Osteocyte (in vitro differentiated cells): ENCODE measurements around the gene TBCEL. TPM values are rescaled to one million over a fixed set of nuclear protein-coding genes. Genes with fewer than 3 reads are reported as not detected.

ENCODE experiments used
- DNase-seq: peaks from one replicate; pipeline ENCODE4 v3.0.0; 2021; ENCODE audit warnings: mixed read lengths; ENCODE audit not compliant: unreplicated experiment; ENCODE audit errors: extremely low spot score
- H3K27ac Mint-ChIP-seq: one replicate; pipeline ENCODE4 v1.8.0; 2021; ENCODE audit warnings: mild to moderate bottlenecking, mixed read lengths; ENCODE audit not compliant: unreplicated experiment
- H3K27me3 Mint-ChIP-seq: one replicate; pipeline ENCODE4 v1.8.0; 2021; ENCODE audit warnings: mixed read lengths; ENCODE audit not compliant: unreplicated experiment
- H3K36me3 Mint-ChIP-seq: one replicate; pipeline ENCODE4 v1.8.0; 2021; ENCODE audit warnings: mixed read lengths; ENCODE audit not compliant: unreplicated experiment
- H3K4me1 Mint-ChIP-seq: one replicate; pipeline ENCODE4 v1.8.0; 2021; ENCODE audit warnings: mixed read lengths; ENCODE audit not compliant: unreplicated experiment
- H3K4me3 Mint-ChIP-seq: one replicate; pipeline ENCODE4 v1.8.0; 2021; ENCODE audit warnings: mild to moderate bottlenecking, moderate library complexity, mixed read lengths; ENCODE audit not compliant: unreplicated experiment
- H3K9me3 Mint-ChIP-seq: one replicate; pipeline ENCODE4 v1.8.0; 2021; ENCODE audit warnings: mixed read lengths; ENCODE audit not compliant: unreplicated experiment
- total RNA-seq: library from RNA; stranded (reverse); gene quantifications from 2 replicates; pipeline ENCODE4 v1.2.1, GENCODE V29; 2021
- TF ChIP-seq, protein P1 (sequence below): fragments of 200-600 bp; sonication (generic); IDR thresholded peaks from 2 replicates; pipeline ENCODE4 v1.5.0; 2021; ENCODE audit warnings: antibody characterized with exemption, mild to moderate bottlenecking, moderate library complexity

The TBCEL gene
- total RNA-seq, 1 donor from 2014 or later: 40.4 TPM

GRCh38 chr11:121059605-121060004, 35.7 kb downstream of the TBCEL start:
- Mint-ChIP-seq H3K36me3 (peaks cover 58% of the 10 kb centered on the region), H3K27ac (no peak overlapping the region), H3K27me3 (no peaks in the 10 kb centered on the region), H3K9me3 (no peaks in the 10 kb centered on the region), H3K4me3 (no peak overlapping the region), H3K4me1 (no peaks in the 10 kb centered on the region)
- no peak for DNase-seq
- TF ChIP-seq, protein P1, sequence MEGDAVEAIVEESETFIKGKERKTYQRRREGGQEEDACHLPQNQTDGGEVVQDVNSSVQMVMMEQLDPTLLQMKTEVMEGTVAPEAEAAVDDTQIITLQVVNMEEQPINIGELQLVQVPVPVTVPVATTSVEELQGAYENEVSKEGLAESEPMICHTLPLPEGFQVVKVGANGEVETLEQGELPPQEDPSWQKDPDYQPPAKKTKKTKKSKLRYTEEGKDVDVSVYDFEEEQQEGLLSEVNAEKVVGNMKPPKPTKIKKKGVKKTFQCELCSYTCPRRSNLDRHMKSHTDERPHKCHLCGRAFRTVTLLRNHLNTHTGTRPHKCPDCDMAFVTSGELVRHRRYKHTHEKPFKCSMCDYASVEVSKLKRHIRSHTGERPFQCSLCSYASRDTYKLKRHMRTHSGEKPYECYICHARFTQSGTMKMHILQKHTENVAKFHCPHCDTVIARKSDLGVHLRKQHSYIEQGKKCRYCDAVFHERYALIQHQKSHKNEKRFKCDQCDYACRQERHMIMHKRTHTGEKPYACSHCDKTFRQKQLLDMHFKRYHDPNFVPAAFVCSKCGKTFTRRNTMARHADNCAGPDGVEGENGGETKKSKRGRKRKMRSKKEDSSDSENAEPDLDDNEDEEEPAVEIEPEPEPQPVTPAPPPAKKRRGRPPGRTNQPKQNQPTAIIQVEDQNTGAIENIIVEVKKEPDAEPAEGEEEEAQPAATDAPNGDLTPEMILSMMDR: no peak

- DNase-seq: no peak
- TF ChIP-seq, protein P1: peak; percentile 33
- H3K27me3 Mint-ChIP-seq: no peaks in the 10 kb centered on the region
- H3K4me1 Mint-ChIP-seq: peaks cover 16% of the 10 kb centered on the region
- peaks cover 40% of the 10 kb centered on the region for H3K36me3 Mint-ChIP-seq
- H3K4me3 Mint-ChIP-seq: no peak overlapping the region
- no peaks in the 10 kb centered on the region for H3K9me3 Mint-ChIP-seq
- H3K27ac Mint-ChIP-seq: no peak overlapping the region
Observed at GRCh38 chr11:121063728-121064127, 39.8 kb downstream of the TBCEL start.

DNA sequence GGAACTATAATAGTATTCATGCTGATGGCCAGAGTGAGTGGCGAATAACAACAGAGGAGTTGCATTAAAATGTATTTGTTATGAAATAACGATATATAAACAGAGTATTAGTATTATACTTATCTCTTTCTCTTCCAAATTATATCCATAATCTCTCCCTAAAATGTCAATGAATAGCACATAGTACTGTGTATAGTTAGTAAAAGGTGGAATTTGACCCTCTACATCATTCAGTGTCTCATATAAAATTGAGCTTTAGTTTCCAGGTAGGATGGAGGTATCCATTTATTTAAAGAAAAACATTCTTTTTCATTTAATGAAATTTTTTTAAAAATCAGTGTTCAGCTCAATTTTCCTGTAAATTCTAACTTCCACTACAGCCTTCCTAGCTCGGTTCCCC, 42.7 kb downstream of the TBCEL start:
- TF ChIP-seq, protein P1: no peak
- DNase-seq: no peak
- no peak overlapping the region for H3K4me3 Mint-ChIP-seq
- H3K27ac Mint-ChIP-seq: no peak overlapping the region
- H3K9me3 Mint-ChIP-seq: peaks cover 5% of the 10 kb centered on the region
- H3K27me3 Mint-ChIP-seq: no peaks in the 10 kb centered on the region
- peaks cover 24% of the 10 kb centered on the region for H3K4me1 Mint-ChIP-seq
- peaks cover 47% of the 10 kb centered on the region for H3K36me3 Mint-ChIP-seq

DNA sequence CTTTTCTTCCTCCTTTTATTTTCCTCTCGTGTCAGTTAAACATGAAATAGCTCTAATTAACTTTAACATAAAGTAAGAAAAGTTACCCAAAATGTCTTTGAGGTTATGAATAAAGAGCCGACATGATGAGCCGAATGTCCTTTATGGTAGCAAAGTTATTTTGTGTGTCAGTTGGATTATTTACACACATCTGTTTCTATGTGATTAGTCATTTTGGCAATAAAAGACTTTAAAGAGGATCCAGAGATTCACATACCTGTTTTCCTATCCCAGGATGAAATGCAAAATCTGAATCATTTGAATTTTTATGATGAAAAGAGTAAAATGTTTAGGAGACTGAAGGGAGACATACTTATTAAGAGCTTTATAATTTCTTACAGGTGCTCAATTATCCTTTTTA, 43.1 kb downstream of the TBCEL start:
- DNase-seq: no peak
- Mint-ChIP-seq H3K27me3 (no peaks in the 10 kb centered on the region), H3K9me3 (peaks cover 5% of the 10 kb centered on the region), H3K27ac (peak overlapping the region; percentile 27), H3K4me3 (no peak overlapping the region), H3K4me1 (peaks cover 24% of the 10 kb centered on the region), H3K36me3 (peaks cover 48% of the 10 kb centered on the region)
- TF ChIP-seq, protein P1: no peak

GRCh38 chr11:121067453-121067852, 43.6 kb downstream of the TBCEL start:
- H3K4me1 Mint-ChIP-seq: peaks cover 24% of the 10 kb centered on the region
- no peak overlapping the region for H3K27ac Mint-ChIP-seq
- no peak overlapping the region for H3K4me3 Mint-ChIP-seq
- H3K9me3 Mint-ChIP-seq: peaks cover 5% of the 10 kb centered on the region
- peaks cover 49% of the 10 kb centered on the region for H3K36me3 Mint-ChIP-seq
- TF ChIP-seq, protein P1: no peak
- no peaks in the 10 kb centered on the region for H3K27me3 Mint-ChIP-seq
- DNase-seq: no peak
